Smooth muscle cell (in vitro differentiated cells): ENCODE results near the gene R3HDM4. TPM values are rescaled to one million over a fixed set of nuclear protein-coding genes. Genes with fewer than 3 reads are reported as not detected.
A peak's percentile ranks its signal among the peaks of the same experiment; 100 is the strongest.

ENCODE experiments used
- DNase-seq: peaks from one replicate; lab custom pipeline; 2025; ENCODE audit not compliant: unreplicated experiment; lab: John Stamatoyannopoulos, UW
- H2AFZ ChIP-seq: fragments of 200-600 bp; sonication (generic); 2 replicates; pipeline ENCODE4 v1.6.0; 2016; ENCODE audit warnings: antibody characterized with exemption, low read depth, mild to moderate bottlenecking
- H3F3A ChIP-seq: fragments of 200-600 bp; sonication (generic); 2 replicates; pipeline ENCODE4 v1.6.0; 2017; ENCODE audit warnings: antibody characterized with exemption, low read depth
- H3K27ac ChIP-seq: fragments of 200-600 bp; sonication (generic); 2 replicates; pipeline ENCODE4 v1.5.1; 2016; ENCODE audit warnings: low read depth, mild to moderate bottlenecking
- H3K27me3 ChIP-seq: fragments of 200-600 bp; sonication (generic); 2 replicates; pipeline ENCODE4 v1.6.1; 2016; ENCODE audit warnings: low read depth, mild to moderate bottlenecking
- H3K36me3 ChIP-seq: fragments of 200-600 bp; sonication (generic); 2 replicates; pipeline ENCODE4 v1.5.1; 2016; ENCODE audit warnings: low read depth
- H3K4me1 ChIP-seq: fragments of 200-600 bp; sonication (generic); 2 replicates; pipeline ENCODE4 v1.5.1; 2016; ENCODE audit warnings: low read depth
- H3K4me2 ChIP-seq: fragments of 200-600 bp; sonication (generic); 2 replicates; pipeline ENCODE4 v1.6.0; 2016; ENCODE audit warnings: mild to moderate bottlenecking
- H3K4me3 ChIP-seq: fragments of 200-600 bp; sonication (generic); 2 replicates; pipeline ENCODE4 v1.5.1; 2016; ENCODE audit warnings: mild to moderate bottlenecking
- H3K79me2 ChIP-seq: fragments of 200-600 bp; sonication (generic); 2 replicates; pipeline ENCODE4 v1.6.0; 2016; ENCODE audit warnings: low read depth, mild to moderate bottlenecking
- H3K9ac ChIP-seq: fragments of 200-600 bp; sonication (generic); 2 replicates; pipeline ENCODE4 v1.6.0; 2016; ENCODE audit warnings: low read depth
- H3K9me3 ChIP-seq: fragments of 200-600 bp; sonication (generic); replicated peaks from 2 replicates; pipeline ENCODE4 v1.5.1; 2016; ENCODE audit warnings: low read depth
- H4K20me1 ChIP-seq: fragments of 200-600 bp; sonication (generic); 2 replicates; pipeline ENCODE4 v1.6.0; 2016; ENCODE audit warnings: low read depth
- CTCF ChIP-seq: fragments of 200-600 bp; sonication (generic); IDR thresholded peaks from 2 replicates; pipeline ENCODE4 v1.5.1; 2017; ENCODE audit warnings: borderline replicate concordance, mild to moderate bottlenecking, antibody characterized with exemption; ENCODE audit not compliant: insufficient read depth, poor library complexity, severe bottlenecking
- WGBS: methylation state at CpG from one replicate; pipeline ENCODE4 v1.1.7; 2016; ENCODE audit warnings: low lambda C conversion rate; 5-methylcytosine and 5-hydroxymethylcytosine counted together
- polyA plus RNA-seq: library from polyadenylated mRNA; unstranded; fragments of >200 nt; fragmentation: Nextera tagmentation; extraction: Ambion mirVana; gene quantifications from 2 replicates; pipeline ENCODE4 v1.2.1, GENCODE V29; 2016
- total RNA-seq: library from RNA; depleted of rRNA; stranded (reverse); fragments of >200 nt; gene quantifications from 2 replicates; pipeline ENCODE4 v1.2.3, GENCODE V29; 2014

The R3HDM4 gene
- total and polyA plus RNA-seq, 2 experiments from 2014 or later = 42.3 to 69.4 TPM

- no peak for TF ChIP-seq CTCF
- H3K27me3 ChIP-seq = no peaks in the 10 kb centered on the region
- no peak overlapping the region for H3K4me3 ChIP-seq
- no peak for DNase-seq
- H3K79me2 ChIP-seq = peaks cover 93% of the 10 kb centered on the region
- H3K36me3 ChIP-seq = no peaks in the 10 kb centered on the region
- H3F3A ChIP-seq = peaks cover 21% of the 10 kb centered on the region
- H4K20me1 ChIP-seq = peaks cover 54% of the 10 kb centered on the region
- no peak overlapping the region for H3K9ac ChIP-seq
- peaks cover 14% of the 10 kb centered on the region for H3K4me1 ChIP-seq
- no peak overlapping the region for H3K27ac ChIP-seq
- no peaks in the 10 kb centered on the region for H3K9me3 ChIP-seq
- no peak overlapping the region for H3K4me2 ChIP-seq
- WGBS = 93% methylated on average over 21 of the region's 51 CpGs
- H2AFZ ChIP-seq = no peak overlapping the region
Observed at GRCh38 chr19:929203-929890, 16.3 kb upstream of the R3HDM4 start.

- no peak for DNase-seq
- Histone ChIP-seq H3K27me3 (no peaks in the 10 kb centered on the region), H3K4me1 (peaks cover 14% of the 10 kb centered on the region), H4K20me1 (peaks cover 51% of the 10 kb centered on the region), H3K9ac (no peak overlapping the region), H3K9me3 (no peaks in the 10 kb centered on the region), H3K4me3 (peak overlapping the region; percentile 99), H2AFZ (no peak overlapping the region), H3K79me2 (peaks cover 86% of the 10 kb centered on the region), H3K27ac (peak overlapping the region; percentile 89), H3F3A (peaks cover 21% of the 10 kb centered on the region), H3K36me3 (no peaks in the 10 kb centered on the region), H3K4me2 (peak overlapping the region; percentile 99)
- WGBS = 77% methylated on average over 18 of the region's 18 CpGs
- no peak for TF ChIP-seq CTCF
Observed at GRCh38 chr19:928471-929202, 15.6 kb upstream of the R3HDM4 start.

- H3K4me1 ChIP-seq = peaks cover 9% of the 10 kb centered on the region
- H3K9ac ChIP-seq = peak overlapping the region; percentile 94
- H3K27me3 ChIP-seq = no peaks in the 10 kb centered on the region
- H3K4me2 ChIP-seq = peak overlapping the region; percentile 99
- H3K79me2 ChIP-seq = peaks cover 78% of the 10 kb centered on the region
- peaks cover 49% of the 10 kb centered on the region for H4K20me1 ChIP-seq
- no peaks in the 10 kb centered on the region for H3K9me3 ChIP-seq
- WGBS = 40% methylated on average over 6 of the region's 12 CpGs
- no peak for TF ChIP-seq CTCF
- no peaks in the 10 kb centered on the region for H3K36me3 ChIP-seq
- no peak for DNase-seq
- no peak overlapping the region for H2AFZ ChIP-seq
- H3K4me3 ChIP-seq = peak overlapping the region; percentile 99
- H3F3A ChIP-seq = peaks cover 19% of the 10 kb centered on the region
- H3K27ac ChIP-seq = peak overlapping the region; percentile 89
Observed at GRCh38 chr19:927780-928401, 14.9 kb upstream of the R3HDM4 start.
